NCI-H446 (cell line): ENCODE results near the gene GID8.
"Not testable (repeated sequence)": the region's sequence is repeated elsewhere in the genome, so short reads cannot be mapped to it uniquely, and the experiment has no call there.

Source experiments
- DNase-seq, 2 experiments: peaks; one replicate each; lab custom pipeline; 2025; lab: John Stamatoyannopoulos, UW

The GID8 gene

DNA sequence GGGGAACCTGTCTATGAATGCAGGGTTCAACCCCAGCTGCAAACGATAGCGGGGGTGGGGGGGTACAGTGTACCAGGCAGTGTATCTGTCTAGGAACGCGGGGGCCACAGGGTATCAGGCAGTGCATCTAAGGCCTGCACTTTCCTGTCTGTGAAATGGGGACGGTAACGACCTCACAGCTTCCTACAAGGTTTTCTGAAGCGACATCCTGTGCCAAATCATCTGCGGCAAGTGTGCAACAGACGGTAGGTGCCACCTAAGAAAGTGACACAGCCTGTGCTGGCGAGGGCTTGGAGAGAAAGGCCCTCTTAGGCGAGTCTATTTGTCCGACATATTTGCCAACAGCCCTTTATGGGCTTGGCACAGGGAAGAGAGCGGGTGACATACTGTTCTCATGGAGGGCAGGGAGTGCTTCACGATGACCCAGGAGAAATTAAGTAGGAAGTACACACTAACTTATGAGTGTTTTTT, 15.5 kb upstream of the GID8 start:
- no peak for DNase-seq

GRCh38 chr20:62923059-62923668, 14.8 kb upstream of the GID8 start:
- DNase-seq: not testable (repeated sequence)

GRCh38 chr20:62923669-62924441, 14.1 kb upstream of the GID8 start:
- no peak for DNase-seq

DNA sequence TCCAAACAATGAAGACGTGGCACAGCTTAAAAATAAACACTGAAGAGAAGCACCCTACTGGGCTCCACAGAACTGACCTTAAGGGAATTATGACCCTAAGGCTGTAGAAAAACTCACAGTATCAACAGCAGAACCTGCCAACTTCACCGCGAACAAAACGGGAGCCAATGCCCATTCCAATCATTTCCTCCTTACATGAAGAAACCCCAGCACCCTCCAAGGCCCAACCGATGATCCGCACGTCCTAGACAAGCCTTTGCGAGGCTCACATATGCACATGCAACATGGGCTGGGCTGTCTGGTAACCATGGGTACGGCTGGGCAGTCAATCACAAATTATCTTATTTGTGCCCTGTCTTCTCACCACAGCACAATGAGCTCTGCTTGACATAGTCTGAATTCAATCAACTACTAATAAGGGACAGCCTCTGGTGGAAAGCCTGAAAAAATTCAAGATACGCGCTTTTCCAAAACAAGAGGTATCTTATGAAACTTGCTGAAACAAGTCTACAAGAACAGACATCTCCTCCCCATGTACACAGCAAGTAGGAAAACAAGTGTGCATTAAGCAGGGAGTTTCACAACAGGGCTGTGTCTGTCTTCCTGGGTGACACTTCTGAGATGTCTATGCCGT, 13.4 kb upstream of the GID8 start:
- no peak for DNase-seq

- no peak for DNase-seq
These were observed 12.9 kb upstream of the GID8 start for GRCh38 chr20:62925076-62925419.

DNA sequence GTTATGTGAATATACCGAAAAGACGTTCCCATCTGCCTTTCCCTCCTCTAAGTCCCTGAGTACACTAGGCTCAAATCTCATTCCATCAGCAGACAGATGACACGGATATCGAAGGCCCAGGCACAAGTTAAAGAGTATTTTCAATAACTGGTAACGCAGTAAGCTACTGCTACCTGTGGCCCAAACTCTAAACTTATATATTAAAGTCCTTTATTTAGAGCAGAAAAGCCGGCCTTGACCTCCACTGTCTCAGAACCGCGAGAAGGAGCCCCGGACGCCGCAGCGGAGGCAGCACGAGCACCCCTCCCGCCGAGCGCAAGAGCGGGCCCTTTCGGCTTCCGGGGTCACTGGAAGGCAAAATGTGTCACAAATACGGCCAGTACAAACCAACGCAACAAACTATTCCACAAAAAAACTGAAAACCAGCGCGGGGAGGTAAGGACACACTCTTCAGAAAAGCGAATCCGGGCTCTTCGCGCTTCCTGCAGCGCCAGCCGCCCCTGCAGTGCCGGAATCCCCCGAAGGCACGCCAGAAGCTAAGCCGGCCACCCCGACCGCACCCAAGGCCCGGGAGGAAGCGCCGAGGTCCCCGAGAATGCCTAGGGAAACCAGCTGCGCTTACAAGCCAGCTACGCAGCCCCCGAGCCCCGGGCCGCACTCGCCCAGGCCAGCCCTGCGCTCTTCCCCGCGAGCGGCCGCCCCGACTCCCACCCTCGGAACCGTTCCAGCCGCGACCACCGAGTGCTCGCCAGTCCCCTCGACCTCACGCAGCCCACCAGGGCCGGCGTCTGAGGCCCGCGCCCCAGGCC, 12.3 kb upstream of the GID8 start:
- no peak for DNase-seq

- DNase-seq: peak; percentile 55 to 90
These were observed 11.5 kb upstream of the GID8 start, which contains the start of gene DIDO1 for GRCh38 chr20:62926229-62927127. Gene DIDO1 (minus strand): TSS chr20:62926505.

GRCh38 chr20:62927128-62927705, 10.7 kb upstream of the GID8 start:
- DNase-seq: no peak

DNA sequence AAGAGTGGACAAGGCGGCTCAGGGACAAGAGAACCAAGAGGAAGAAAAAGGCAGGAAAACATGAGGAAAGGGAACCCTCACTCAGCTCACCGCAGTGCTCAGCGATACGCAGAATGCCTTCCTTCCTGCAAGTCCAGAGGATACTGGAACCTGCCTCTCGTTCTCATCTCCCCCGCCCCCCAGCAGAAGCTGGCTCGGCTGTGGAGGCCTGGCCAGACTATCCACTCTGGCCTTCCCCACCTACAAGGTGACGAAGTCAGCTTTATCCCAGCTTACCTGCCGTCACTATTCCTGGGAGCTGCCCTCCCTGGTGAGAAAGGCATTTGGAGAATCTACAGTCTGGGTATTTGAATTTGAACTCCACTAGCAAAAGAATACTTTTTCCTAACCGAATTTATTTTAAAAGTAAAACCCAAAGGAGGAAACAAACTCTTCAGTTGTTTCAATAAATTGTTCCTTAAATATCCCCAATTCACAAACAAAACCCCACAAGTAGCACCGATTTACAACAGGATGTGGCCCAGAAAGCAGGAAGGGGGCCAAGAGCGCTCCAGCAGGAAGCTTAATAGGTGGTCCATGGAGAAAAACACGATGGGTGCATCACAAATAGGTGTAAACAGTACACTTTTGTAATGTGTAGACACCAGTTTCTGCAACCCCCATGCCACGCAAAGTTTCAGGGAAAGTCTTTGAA, 9.6 kb upstream of the GID8 start:
- no peak for DNase-seq

GRCh38 chr20:62929051-62929538, 8.9 kb upstream of the GID8 start:
- no peak for DNase-seq

DNA sequence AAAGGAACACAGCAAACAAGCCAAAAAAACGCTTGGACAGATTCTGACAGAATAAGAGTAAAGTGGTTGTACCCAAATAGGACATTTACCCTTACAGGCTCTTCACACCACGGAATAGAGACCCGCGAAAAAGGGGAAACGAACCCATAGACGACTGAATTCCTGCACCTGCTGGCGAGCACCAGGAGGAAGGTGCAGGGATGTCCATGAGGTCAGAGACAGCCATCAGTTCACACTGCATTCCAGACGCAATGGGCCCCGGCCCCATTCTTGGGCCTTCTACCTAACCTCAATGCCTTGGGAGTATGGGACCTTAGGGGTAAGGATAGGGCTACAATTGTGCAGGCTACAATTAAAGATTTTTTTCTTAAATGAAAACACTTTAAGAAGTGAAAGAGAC, 6.5 kb upstream of the GID8 start:
- no peak for DNase-seq

GRCh38 chr20:62933966-62934365, 4.0 kb upstream of the GID8 start:
- DNase-seq: no peak

DNA sequence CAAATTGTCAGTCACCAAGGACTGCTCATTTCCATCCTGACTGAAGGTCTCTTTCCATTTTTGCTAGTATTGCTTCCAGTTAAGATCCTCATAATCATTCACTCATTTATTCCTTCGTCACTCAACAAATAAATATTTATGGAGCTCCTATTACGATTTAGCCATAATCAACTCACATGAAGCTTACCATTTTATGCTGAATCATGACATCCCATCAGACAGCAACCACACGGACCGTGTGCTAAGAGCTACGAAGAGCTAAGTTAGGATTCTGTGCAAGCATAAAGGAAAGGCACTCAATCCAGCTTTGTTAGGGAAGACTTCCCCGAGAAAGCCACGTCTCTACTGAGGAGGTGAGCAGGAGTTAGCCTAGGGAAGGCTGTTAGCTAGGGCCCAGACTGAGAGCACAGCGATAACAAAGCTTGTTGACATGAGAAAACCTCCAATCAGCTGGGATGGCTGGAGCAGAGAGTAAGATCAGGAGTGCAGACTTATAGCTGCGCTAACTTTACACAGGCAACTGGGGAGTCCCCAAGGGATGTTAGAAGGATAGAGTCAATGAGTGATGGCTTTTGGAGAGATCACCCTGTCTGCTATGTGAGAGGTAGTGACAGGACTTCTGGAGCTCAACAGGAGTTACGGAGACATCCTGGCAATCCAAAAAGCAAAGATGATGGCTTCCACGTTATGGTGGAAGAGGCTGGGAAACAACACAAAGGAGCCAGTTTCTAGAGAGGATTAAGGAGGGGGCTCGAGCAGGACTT, 2.6 kb upstream of the GID8 start:
- no peak for DNase-seq

- DNase-seq: no peak
These were observed 1.9 kb upstream of the GID8 start for GRCh38 chr20:62935968-62936585.

- DNase-seq: peak; percentile 95 to 98
These were observed 461 bp upstream of the GID8 start for GRCh38 chr20:62937268-62938104.

- DNase-seq: no peak
These were observed 2.9 kb downstream of the GID8 start for GRCh38 chr20:62940875-62941274.

DNA sequence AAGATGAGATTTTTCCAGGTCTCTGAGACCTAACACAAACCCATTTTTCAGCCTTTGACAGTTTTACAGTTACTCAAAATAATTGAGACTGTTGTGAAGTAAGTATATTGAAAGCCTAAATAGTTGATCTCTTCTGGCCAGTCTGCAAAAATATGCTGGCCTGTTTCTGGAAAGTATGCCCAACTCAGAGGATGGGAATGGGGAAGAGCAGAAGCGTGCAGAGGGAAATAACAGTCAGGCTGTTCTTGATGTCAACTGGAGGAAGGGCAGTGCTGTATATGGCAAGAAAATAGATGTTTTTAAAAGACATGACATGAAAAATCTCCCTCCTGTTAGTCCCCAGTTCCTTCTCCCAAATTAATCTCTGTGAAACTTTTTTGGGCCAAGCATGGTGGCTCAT, 3.8 kb downstream of the GID8 start:
- no peak for DNase-seq

- no peak for DNase-seq
These were observed 4.5 kb downstream of the GID8 start for GRCh38 chr20:62942456-62942855.
